Measurements from ENCODE around the gene RPL28.

GRCh38 chr19:55358943-55359908 is 26.5 kb upstream of the RPL28 start:
- no peak for TF ChIP-seq SP1 (IDR thresholded peaks at IDR 0.05)
- no peak for TF ChIP-seq YY1 (IDR thresholded peaks at IDR 0.05)
- TF ChIP-seq EGR1 (IDR thresholded peaks at IDR 0.05; ENCODE audit: low read depth in 2 of 2): no peak
- TF ChIP-seq, protein P1, sequence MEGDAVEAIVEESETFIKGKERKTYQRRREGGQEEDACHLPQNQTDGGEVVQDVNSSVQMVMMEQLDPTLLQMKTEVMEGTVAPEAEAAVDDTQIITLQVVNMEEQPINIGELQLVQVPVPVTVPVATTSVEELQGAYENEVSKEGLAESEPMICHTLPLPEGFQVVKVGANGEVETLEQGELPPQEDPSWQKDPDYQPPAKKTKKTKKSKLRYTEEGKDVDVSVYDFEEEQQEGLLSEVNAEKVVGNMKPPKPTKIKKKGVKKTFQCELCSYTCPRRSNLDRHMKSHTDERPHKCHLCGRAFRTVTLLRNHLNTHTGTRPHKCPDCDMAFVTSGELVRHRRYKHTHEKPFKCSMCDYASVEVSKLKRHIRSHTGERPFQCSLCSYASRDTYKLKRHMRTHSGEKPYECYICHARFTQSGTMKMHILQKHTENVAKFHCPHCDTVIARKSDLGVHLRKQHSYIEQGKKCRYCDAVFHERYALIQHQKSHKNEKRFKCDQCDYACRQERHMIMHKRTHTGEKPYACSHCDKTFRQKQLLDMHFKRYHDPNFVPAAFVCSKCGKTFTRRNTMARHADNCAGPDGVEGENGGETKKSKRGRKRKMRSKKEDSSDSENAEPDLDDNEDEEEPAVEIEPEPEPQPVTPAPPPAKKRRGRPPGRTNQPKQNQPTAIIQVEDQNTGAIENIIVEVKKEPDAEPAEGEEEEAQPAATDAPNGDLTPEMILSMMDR (IDR thresholded peaks at IDR 0.05; ENCODE audit: low read depth, low read length, missing input control): no peak
- TF ChIP-seq, protein P2, sequence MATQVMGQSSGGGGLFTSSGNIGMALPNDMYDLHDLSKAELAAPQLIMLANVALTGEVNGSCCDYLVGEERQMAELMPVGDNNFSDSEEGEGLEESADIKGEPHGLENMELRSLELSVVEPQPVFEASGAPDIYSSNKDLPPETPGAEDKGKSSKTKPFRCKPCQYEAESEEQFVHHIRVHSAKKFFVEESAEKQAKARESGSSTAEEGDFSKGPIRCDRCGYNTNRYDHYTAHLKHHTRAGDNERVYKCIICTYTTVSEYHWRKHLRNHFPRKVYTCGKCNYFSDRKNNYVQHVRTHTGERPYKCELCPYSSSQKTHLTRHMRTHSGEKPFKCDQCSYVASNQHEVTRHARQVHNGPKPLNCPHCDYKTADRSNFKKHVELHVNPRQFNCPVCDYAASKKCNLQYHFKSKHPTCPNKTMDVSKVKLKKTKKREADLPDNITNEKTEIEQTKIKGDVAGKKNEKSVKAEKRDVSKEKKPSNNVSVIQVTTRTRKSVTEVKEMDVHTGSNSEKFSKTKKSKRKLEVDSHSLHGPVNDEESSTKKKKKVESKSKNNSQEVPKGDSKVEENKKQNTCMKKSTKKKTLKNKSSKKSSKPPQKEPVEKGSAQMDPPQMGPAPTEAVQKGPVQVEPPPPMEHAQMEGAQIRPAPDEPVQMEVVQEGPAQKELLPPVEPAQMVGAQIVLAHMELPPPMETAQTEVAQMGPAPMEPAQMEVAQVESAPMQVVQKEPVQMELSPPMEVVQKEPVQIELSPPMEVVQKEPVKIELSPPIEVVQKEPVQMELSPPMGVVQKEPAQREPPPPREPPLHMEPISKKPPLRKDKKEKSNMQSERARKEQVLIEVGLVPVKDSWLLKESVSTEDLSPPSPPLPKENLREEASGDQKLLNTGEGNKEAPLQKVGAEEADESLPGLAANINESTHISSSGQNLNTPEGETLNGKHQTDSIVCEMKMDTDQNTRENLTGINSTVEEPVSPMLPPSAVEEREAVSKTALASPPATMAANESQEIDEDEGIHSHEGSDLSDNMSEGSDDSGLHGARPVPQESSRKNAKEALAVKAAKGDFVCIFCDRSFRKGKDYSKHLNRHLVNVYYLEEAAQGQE (IDR thresholded peaks at IDR 0.05): no peak
- no peak for TF ChIP-seq JUND (IDR thresholded peaks at IDR 0.05)
- no peak for TF ChIP-seq RXRA (IDR thresholded peaks at IDR 0.05)
- TF ChIP-seq GABPA (IDR thresholded peaks at IDR 0.05 in 1 of 2, conservative IDR thresholded peaks at IDR 0.05 in 1 of 2): no peak
- no peak for TF ChIP-seq MAX (IDR thresholded peaks at IDR 0.05)
- TF ChIP-seq TAF1 (conservative IDR thresholded peaks at IDR 0.05): no peak

Data from liver (tissue), 3 donors.